Peyer's patch (tissue), 4 donors: Measurements from ENCODE around the gene BAD.

Source experiments
- CTCF ChIP-seq, 6 experiments: fragments of 450-650 bp in 4 of 6; fragments of 200-600 bp in 2 of 6; sonication (generic) in 1 of 6; IDR thresholded peaks; one replicate each; pipeline ENCODE4 v1.5.1; 2017 to 2019; ENCODE audit warnings: antibody characterized with exemption in 6 of 6, mild to moderate bottlenecking in 3 of 6, moderate library complexity in 1 of 6
- POLR2A ChIP-seq, 2 donors: fragments of 450-650 bp; IDR thresholded peaks; one replicate each; pipeline ENCODE4 v1.5.1; 2017; ENCODE audit warnings: antibody characterized with exemption in 2 of 2, mild to moderate bottlenecking in 2 of 2, moderate library complexity in 2 of 2

- TF ChIP-seq CTCF (IDR thresholded peaks at IDR 0.05) (no peak), POLR2A (IDR thresholded peaks at IDR 0.05) (no peak)
These were observed 29.0 kb downstream of the BAD start for GRCh38 chr11:64255135-64256128.
